ENCODE results near the gene ADIRF.

DNA sequence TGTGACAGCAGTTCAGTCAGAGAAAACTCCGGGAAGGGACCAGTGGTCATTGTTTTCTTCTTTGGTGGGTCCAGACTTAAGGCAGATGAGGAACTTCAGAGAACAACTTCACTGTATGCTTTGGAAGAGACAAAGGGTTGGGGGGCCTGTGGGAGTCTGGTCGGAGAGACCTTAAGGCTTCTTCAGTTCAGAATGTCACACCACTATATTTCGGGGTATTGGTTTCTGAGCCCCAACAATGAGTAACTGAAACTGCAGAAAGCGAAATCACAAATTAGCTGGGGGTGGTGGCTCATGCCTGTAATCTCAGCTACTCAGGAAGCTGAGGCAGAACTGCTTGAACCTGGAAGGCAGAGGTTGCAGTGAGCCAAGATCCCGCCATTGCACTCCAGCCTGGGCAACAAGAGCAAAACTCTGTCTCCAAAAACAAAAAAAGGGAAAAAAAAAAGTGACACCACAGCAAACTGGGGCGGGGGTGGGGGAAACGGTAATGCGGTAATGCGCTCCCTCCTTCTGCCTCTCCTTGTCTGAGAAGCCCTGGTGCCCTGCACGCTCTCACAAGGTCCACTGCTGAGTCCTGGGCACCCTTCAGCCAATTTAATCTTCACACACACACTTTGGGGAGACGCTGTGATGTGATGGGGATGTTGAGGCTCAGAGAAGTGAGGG lies 2.2 kb upstream of the ADIRF start:
- TF ChIP-seq, protein P1, sequence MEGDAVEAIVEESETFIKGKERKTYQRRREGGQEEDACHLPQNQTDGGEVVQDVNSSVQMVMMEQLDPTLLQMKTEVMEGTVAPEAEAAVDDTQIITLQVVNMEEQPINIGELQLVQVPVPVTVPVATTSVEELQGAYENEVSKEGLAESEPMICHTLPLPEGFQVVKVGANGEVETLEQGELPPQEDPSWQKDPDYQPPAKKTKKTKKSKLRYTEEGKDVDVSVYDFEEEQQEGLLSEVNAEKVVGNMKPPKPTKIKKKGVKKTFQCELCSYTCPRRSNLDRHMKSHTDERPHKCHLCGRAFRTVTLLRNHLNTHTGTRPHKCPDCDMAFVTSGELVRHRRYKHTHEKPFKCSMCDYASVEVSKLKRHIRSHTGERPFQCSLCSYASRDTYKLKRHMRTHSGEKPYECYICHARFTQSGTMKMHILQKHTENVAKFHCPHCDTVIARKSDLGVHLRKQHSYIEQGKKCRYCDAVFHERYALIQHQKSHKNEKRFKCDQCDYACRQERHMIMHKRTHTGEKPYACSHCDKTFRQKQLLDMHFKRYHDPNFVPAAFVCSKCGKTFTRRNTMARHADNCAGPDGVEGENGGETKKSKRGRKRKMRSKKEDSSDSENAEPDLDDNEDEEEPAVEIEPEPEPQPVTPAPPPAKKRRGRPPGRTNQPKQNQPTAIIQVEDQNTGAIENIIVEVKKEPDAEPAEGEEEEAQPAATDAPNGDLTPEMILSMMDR (optimal IDR thresholded peaks at IDR 0.05 in 1 of 3, IDR thresholded peaks at IDR 0.05 in 1 of 3, conservative IDR thresholded peaks at IDR 0.05 in 1 of 3; ENCODE audit: extremely low read depth in 1 of 3, insufficient read depth in 2 of 3, low read length in 3 of 3) = no peak
- TF ChIP-seq EZH2 (IDR thresholded peaks at IDR 0.05; ENCODE audit: low read length) = no peak
